Measurements from ENCODE around the gene SLC6A11.

SLC6A11 gene

GRCh38 chr3:10771486-10772270, 44.4 kb upstream of the SLC6A11 start:
- Histone ChIP-seq H2BK120ac (ENCODE audit: low read depth, low read length) (no peak overlapping the region), H3K36me3 (ENCODE audit: control insufficient read depth in 1 of 2, insufficient read depth in 2 of 2, low read depth in 1 of 2, low read length in 2 of 2) (no peaks in the 10 kb centered on the region), H3K9me3 (ENCODE audit: control insufficient read depth, low read length) (peaks cover 8% of the 10 kb centered on the region), H3K14ac (ENCODE audit: low read length in 2 of 2) (no peak overlapping the region), H3K79me1 (replicated peaks; ENCODE audit: low read length, poor library complexity, severe bottlenecking) (no peaks in the 10 kb centered on the region), H3K18ac (ENCODE audit: low read depth in 1 of 2, low read length in 2 of 2) (no peak overlapping the region), H3K23ac (ENCODE audit: low read length in 2 of 2) (no peak overlapping the region), H2BK12ac (ENCODE audit: low read length in 2 of 2) (no peak overlapping the region), H4K91ac (ENCODE audit: low read length) (no peak overlapping the region), H3K4ac (ENCODE audit: low read depth in 1 of 2, low read length in 2 of 2) (no peak overlapping the region), H3K4me1 (ENCODE audit: control insufficient read depth, insufficient read depth, low read depth, low read length) (no peaks in the 10 kb centered on the region), H3K4me2 (ENCODE audit: low read length, poor library complexity, severe bottlenecking) (no peak overlapping the region), H2BK5ac (ENCODE audit: low read depth, low read length, poor library complexity, severe bottlenecking) (no peak overlapping the region), H3K9ac (ENCODE audit: low read length) (no peak overlapping the region), H2BK15ac (ENCODE audit: low read depth, poor library complexity, severe bottlenecking) (no peak overlapping the region), H2AK5ac (ENCODE audit: low read length, severe bottlenecking) (no peak overlapping the region), H3K27ac (ENCODE audit: low read length, poor library complexity, severe bottlenecking) (no peak overlapping the region), H4K8ac (ENCODE audit: low read length) (no peak overlapping the region), H2AFZ (ENCODE audit: low read depth, low read length) (no peak overlapping the region), H3K27me3 (ENCODE audit: control insufficient read depth in 1 of 2, insufficient read depth in 1 of 2, low read length in 2 of 2) (peaks cover 0 to 81% of the 10 kb centered on the region in 2 experiments), H3K4me3 (ENCODE audit: insufficient read depth in 1 of 2, low read depth in 1 of 2, low read length in 2 of 2) (no peak overlapping the region)
- no peak for DNase-seq
- 71% methylated on average over 10 of the region's 10 CpGs for WGBS

DNA sequence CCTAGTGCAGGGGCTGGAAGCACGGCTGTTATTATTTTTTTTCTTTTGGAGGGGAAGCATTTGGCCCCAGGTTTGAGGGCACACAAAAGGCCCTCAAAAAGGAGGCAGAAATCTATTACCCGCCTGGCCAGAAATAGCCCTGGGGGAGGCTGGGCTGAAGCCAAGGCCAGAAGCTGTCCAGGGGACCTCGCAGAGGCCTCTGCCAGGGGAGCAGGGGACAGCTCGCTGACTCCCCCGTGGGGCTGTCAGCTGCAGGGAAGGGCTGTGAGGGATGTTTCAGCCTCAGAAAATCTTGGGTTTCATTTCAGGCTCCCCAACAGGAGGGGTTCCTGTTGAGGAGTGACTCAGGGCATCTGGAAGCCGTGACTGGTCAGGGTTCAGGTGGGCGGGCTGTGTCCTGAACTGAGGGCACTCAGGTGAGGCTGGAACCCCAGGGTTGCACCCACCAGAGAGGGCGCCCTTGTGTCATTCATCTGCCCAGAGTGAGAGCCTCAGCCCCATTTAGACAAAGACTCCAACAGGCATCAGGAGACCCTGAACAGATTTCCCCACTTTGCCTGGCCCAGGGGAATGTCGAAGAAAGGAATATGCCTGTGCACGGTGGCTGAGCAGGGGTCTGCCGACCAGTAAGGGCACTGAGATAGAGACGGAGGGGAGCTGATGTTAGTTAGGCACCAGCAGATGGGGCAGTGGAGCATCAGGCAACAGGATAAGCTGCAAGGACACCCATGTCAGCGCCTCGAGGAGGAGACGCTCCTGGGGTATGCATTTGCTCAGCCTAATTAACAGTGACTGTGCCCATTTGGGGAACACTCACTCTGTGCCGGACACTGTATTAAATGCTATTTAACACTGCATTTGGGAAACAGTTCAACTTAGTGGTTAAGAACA, 43.5 kb upstream of the SLC6A11 start:
- Histone ChIP-seq H3K79me1 (replicated peaks; ENCODE audit: low read length, poor library complexity, severe bottlenecking) (no peaks in the 10 kb centered on the region), H2BK15ac (ENCODE audit: low read depth, poor library complexity, severe bottlenecking) (no peak overlapping the region), H3K4me1 (ENCODE audit: control insufficient read depth, insufficient read depth, low read depth, low read length) (no peaks in the 10 kb centered on the region), H2BK5ac (ENCODE audit: low read depth, low read length, poor library complexity, severe bottlenecking) (no peak overlapping the region), H3K4me2 (ENCODE audit: low read length, poor library complexity, severe bottlenecking) (no peak overlapping the region), H2BK12ac (ENCODE audit: low read length in 2 of 2) (no peak overlapping the region), H3K23ac (ENCODE audit: low read length in 2 of 2) (no peak overlapping the region), H3K4me3 (ENCODE audit: insufficient read depth in 1 of 2, low read depth in 1 of 2, low read length in 2 of 2) (peak overlapping the region in 1 of 2 experiments; percentile 24), H3K36me3 (ENCODE audit: control insufficient read depth in 1 of 2, insufficient read depth in 2 of 2, low read depth in 1 of 2, low read length in 2 of 2) (no peaks in the 10 kb centered on the region), H2AK5ac (ENCODE audit: low read length, severe bottlenecking) (no peak overlapping the region), H3K4ac (ENCODE audit: low read depth in 1 of 2, low read length in 2 of 2) (no peak overlapping the region), H3K9me3 (ENCODE audit: control insufficient read depth, low read length) (peaks cover 8% of the 10 kb centered on the region), H3K14ac (ENCODE audit: low read length in 2 of 2) (no peak overlapping the region), H4K91ac (ENCODE audit: low read length) (no peak overlapping the region), H2BK120ac (ENCODE audit: low read depth, low read length) (no peak overlapping the region), H3K18ac (ENCODE audit: low read depth in 1 of 2, low read length in 2 of 2) (no peak overlapping the region), H4K8ac (ENCODE audit: low read length) (no peak overlapping the region), H3K9ac (ENCODE audit: low read length) (no peak overlapping the region), H2AFZ (ENCODE audit: low read depth, low read length) (no peak overlapping the region), H3K27ac (ENCODE audit: low read length, poor library complexity, severe bottlenecking) (no peak overlapping the region), H3K27me3 (ENCODE audit: control insufficient read depth in 1 of 2, insufficient read depth in 1 of 2, low read length in 2 of 2) (peaks cover 0 to 75% of the 10 kb centered on the region in 2 experiments)
- DNase-seq, result no peak
- 61% methylated on average over 16 of the region's 16 CpGs for WGBS

GRCh38 chr3:10774129-10774670, 41.8 kb upstream of the SLC6A11 start:
- Histone ChIP-seq H2BK120ac (ENCODE audit: low read depth, low read length) (no peak overlapping the region), H3K9me3 (ENCODE audit: control insufficient read depth, low read length) (peaks cover 8% of the 10 kb centered on the region), H4K8ac (ENCODE audit: low read length) (no peak overlapping the region), H4K91ac (ENCODE audit: low read length) (no peak overlapping the region), H3K14ac (ENCODE audit: low read length in 2 of 2) (no peak overlapping the region), H2BK5ac (ENCODE audit: low read depth, low read length, poor library complexity, severe bottlenecking) (no peak overlapping the region), H3K4me1 (ENCODE audit: control insufficient read depth, insufficient read depth, low read depth, low read length) (no peaks in the 10 kb centered on the region), H3K36me3 (ENCODE audit: control insufficient read depth in 1 of 2, insufficient read depth in 2 of 2, low read depth in 1 of 2, low read length in 2 of 2) (no peaks in the 10 kb centered on the region), H3K79me1 (replicated peaks; ENCODE audit: low read length, poor library complexity, severe bottlenecking) (no peaks in the 10 kb centered on the region), H3K27ac (ENCODE audit: low read length, poor library complexity, severe bottlenecking) (no peak overlapping the region), H2AK5ac (ENCODE audit: low read length, severe bottlenecking) (no peak overlapping the region), H2BK12ac (ENCODE audit: low read length in 2 of 2) (no peak overlapping the region), H2BK15ac (ENCODE audit: low read depth, poor library complexity, severe bottlenecking) (no peak overlapping the region), H2AFZ (ENCODE audit: low read depth, low read length) (no peak overlapping the region), H3K4me3 (ENCODE audit: insufficient read depth in 1 of 2, low read depth in 1 of 2, low read length in 2 of 2) (no peak overlapping the region), H3K9ac (ENCODE audit: low read length) (no peak overlapping the region), H3K23ac (ENCODE audit: low read length in 2 of 2) (no peak overlapping the region), H3K4me2 (ENCODE audit: low read length, poor library complexity, severe bottlenecking) (no peak overlapping the region), H3K27me3 (ENCODE audit: control insufficient read depth in 1 of 2, insufficient read depth in 1 of 2, low read length in 2 of 2) (peaks cover 0 to 72% of the 10 kb centered on the region in 2 experiments), H3K18ac (ENCODE audit: low read depth in 1 of 2, low read length in 2 of 2) (no peak overlapping the region), H3K4ac (ENCODE audit: low read depth in 1 of 2, low read length in 2 of 2) (no peak overlapping the region)
- WGBS, result 64% methylated on average over 7 of the region's 8 CpGs
- DNase-seq, result no peak

GRCh38 chr3:10774825-10775224, 41.2 kb upstream of the SLC6A11 start:
- H3K23ac ChIP-seq (ENCODE audit: low read length in 2 of 2), result no peak overlapping the region
- no peak overlapping the region for H3K18ac ChIP-seq (ENCODE audit: low read depth in 1 of 2, low read length in 2 of 2)
- no peak for DNase-seq
- no peak overlapping the region for H2AFZ ChIP-seq (ENCODE audit: low read depth, low read length)
- peaks cover 8% of the 10 kb centered on the region for H3K9me3 ChIP-seq (ENCODE audit: control insufficient read depth, low read length)
- H3K27ac ChIP-seq (ENCODE audit: low read length, poor library complexity, severe bottlenecking), result no peak overlapping the region
- no peak overlapping the region for H2BK15ac ChIP-seq (ENCODE audit: low read depth, poor library complexity, severe bottlenecking)
- no peak overlapping the region for H3K4me2 ChIP-seq (ENCODE audit: low read length, poor library complexity, severe bottlenecking)
- WGBS, result 74% methylated on average over 7 of the region's 8 CpGs
- no peak overlapping the region for H3K9ac ChIP-seq (ENCODE audit: low read length)
- H2AK5ac ChIP-seq (ENCODE audit: low read length, severe bottlenecking), result no peak overlapping the region
- no peak overlapping the region for H2BK120ac ChIP-seq (ENCODE audit: low read depth, low read length)
- H3K79me1 ChIP-seq (replicated peaks; ENCODE audit: low read length, poor library complexity, severe bottlenecking), result no peaks in the 10 kb centered on the region
- H3K4me1 ChIP-seq (ENCODE audit: control insufficient read depth, insufficient read depth, low read depth, low read length), result no peaks in the 10 kb centered on the region
- no peak overlapping the region for H4K91ac ChIP-seq (ENCODE audit: low read length)
- no peak overlapping the region for H3K4me3 ChIP-seq (ENCODE audit: insufficient read depth in 1 of 2, low read depth in 1 of 2, low read length in 2 of 2)
- H3K27me3 ChIP-seq (ENCODE audit: control insufficient read depth in 1 of 2, insufficient read depth in 1 of 2, low read length in 2 of 2), result peaks cover 0 to 66% of the 10 kb centered on the region in 2 experiments
- no peaks in the 10 kb centered on the region for H3K36me3 ChIP-seq (ENCODE audit: control insufficient read depth in 1 of 2, insufficient read depth in 2 of 2, low read depth in 1 of 2, low read length in 2 of 2)
- H2BK12ac ChIP-seq (ENCODE audit: low read length in 2 of 2), result no peak overlapping the region
- H3K14ac ChIP-seq (ENCODE audit: low read length in 2 of 2), result no peak overlapping the region
- no peak overlapping the region for H2BK5ac ChIP-seq (ENCODE audit: low read depth, low read length, poor library complexity, severe bottlenecking)
- H4K8ac ChIP-seq (ENCODE audit: low read length), result no peak overlapping the region
- H3K4ac ChIP-seq (ENCODE audit: low read depth in 1 of 2, low read length in 2 of 2), result no peak overlapping the region
